ENCODE data around the gene STIM1.
A peak's percentile ranks its signal among the peaks of the same experiment; 100 is the strongest.

STIM1 gene

GRCh38 chr11:3831378-3832239, 23.9 kb upstream of the STIM1 start:
- H3K36me3 ChIP-seq (ENCODE audit: insufficient read depth, low read length) = peaks cover 45% of the 10 kb centered on the region
- H3K4me2 ChIP-seq (ENCODE audit: low read length) = no peak overlapping the region
- H3K4me1 ChIP-seq (ENCODE audit: control insufficient read depth, insufficient read depth, low read length) = peaks cover 13% of the 10 kb centered on the region
- H3K9ac ChIP-seq (ENCODE audit: low read depth, low read length) = no peak overlapping the region
- no peaks in the 10 kb centered on the region for H3K27me3 ChIP-seq (ENCODE audit: control insufficient read depth, insufficient read depth, low read length)
- H3K9me3 ChIP-seq (replicated peaks; ENCODE audit: low read length) = no peaks in the 10 kb centered on the region
- H3K4me3 ChIP-seq (ENCODE audit: low read length) = no peak overlapping the region

- no peaks in the 10 kb centered on the region for H3K27me3 ChIP-seq (ENCODE audit: control insufficient read depth, insufficient read depth, low read length)
- peaks cover 33% of the 10 kb centered on the region for H3K36me3 ChIP-seq (ENCODE audit: insufficient read depth, low read length)
- H3K4me2 ChIP-seq (ENCODE audit: low read length) = no peak overlapping the region
- H3K9ac ChIP-seq (ENCODE audit: low read depth, low read length) = no peak overlapping the region
- H3K4me1 ChIP-seq (ENCODE audit: control insufficient read depth, insufficient read depth, low read length) = peaks cover 18% of the 10 kb centered on the region
- no peaks in the 10 kb centered on the region for H3K9me3 ChIP-seq (replicated peaks; ENCODE audit: low read length)
- no peak overlapping the region for H3K4me3 ChIP-seq (ENCODE audit: low read length)
Measured at GRCh38 chr11:3832816-3833215, 22.6 kb upstream of the STIM1 start.

GRCh38 chr11:3833449-3833848, 22.0 kb upstream of the STIM1 start:
- Histone ChIP-seq H3K4me3 (ENCODE audit: low read length) (no peak overlapping the region), H3K9ac (ENCODE audit: low read depth, low read length) (no peak overlapping the region), H3K36me3 (ENCODE audit: insufficient read depth, low read length) (peaks cover 28% of the 10 kb centered on the region), H3K9me3 (replicated peaks; ENCODE audit: low read length) (no peaks in the 10 kb centered on the region), H3K4me2 (ENCODE audit: low read length) (no peak overlapping the region), H3K27me3 (ENCODE audit: control insufficient read depth, insufficient read depth, low read length) (no peaks in the 10 kb centered on the region), H3K4me1 (ENCODE audit: control insufficient read depth, insufficient read depth, low read length) (peaks cover 24% of the 10 kb centered on the region)

- Histone ChIP-seq H3K4me1 (ENCODE audit: control insufficient read depth, insufficient read depth, low read length) (peaks cover 33% of the 10 kb centered on the region), H3K4me3 (ENCODE audit: low read length) (no peak overlapping the region), H3K9me3 (replicated peaks; ENCODE audit: low read length) (no peaks in the 10 kb centered on the region), H3K9ac (ENCODE audit: low read depth, low read length) (no peak overlapping the region), H3K27me3 (ENCODE audit: control insufficient read depth, insufficient read depth, low read length) (no peaks in the 10 kb centered on the region), H3K4me2 (ENCODE audit: low read length) (no peak overlapping the region), H3K36me3 (ENCODE audit: insufficient read depth, low read length) (peaks cover 28% of the 10 kb centered on the region)
Measured at GRCh38 chr11:3834349-3834663, 21.2 kb upstream of the STIM1 start.

- Histone ChIP-seq H3K4me3 (ENCODE audit: low read length) (no peak overlapping the region), H3K4me1 (ENCODE audit: control insufficient read depth, insufficient read depth, low read length) (peaks cover 38% of the 10 kb centered on the region), H3K9me3 (replicated peaks; ENCODE audit: low read length) (no peaks in the 10 kb centered on the region), H3K27me3 (ENCODE audit: control insufficient read depth, insufficient read depth, low read length) (no peaks in the 10 kb centered on the region), H3K36me3 (ENCODE audit: insufficient read depth, low read length) (peaks cover 28% of the 10 kb centered on the region), H3K4me2 (ENCODE audit: low read length) (no peak overlapping the region), H3K9ac (ENCODE audit: low read depth, low read length) (no peak overlapping the region)
Measured at GRCh38 chr11:3834664-3835461, 20.6 kb upstream of the STIM1 start.

DNA sequence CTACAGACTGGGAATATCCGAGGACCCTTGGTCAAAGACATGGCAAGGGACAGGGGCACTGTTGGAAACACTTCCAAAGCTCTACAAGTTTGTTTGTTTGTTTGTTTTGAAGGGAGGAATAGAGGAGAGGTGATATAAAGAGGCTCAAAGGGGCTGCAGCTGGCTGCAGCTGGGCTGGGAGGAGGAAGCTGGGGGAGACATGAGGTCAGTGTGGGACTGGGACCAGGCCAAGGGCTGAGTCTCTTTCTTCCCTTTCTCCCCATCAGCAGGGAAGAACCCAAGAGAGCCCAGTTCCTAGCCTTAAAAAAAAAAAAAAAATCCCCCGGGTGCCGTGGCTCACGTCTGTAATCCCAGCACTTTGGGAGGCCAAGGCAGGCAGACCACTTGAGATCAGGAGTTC, 19.7 kb upstream of the STIM1 start:
- Histone ChIP-seq H3K36me3 (ENCODE audit: insufficient read depth, low read length) (peaks cover 22% of the 10 kb centered on the region), H3K27me3 (ENCODE audit: control insufficient read depth, insufficient read depth, low read length) (no peaks in the 10 kb centered on the region), H3K9me3 (replicated peaks; ENCODE audit: low read length) (no peaks in the 10 kb centered on the region), H3K9ac (ENCODE audit: low read depth, low read length) (no peak overlapping the region), H3K4me3 (ENCODE audit: low read length) (no peak overlapping the region), H3K4me1 (ENCODE audit: control insufficient read depth, insufficient read depth, low read length) (peaks cover 38% of the 10 kb centered on the region), H3K4me2 (ENCODE audit: low read length) (no peak overlapping the region)

- Histone ChIP-seq H3K4me2 (ENCODE audit: low read length) (no peak overlapping the region), H3K9me3 (replicated peaks; ENCODE audit: low read length) (no peaks in the 10 kb centered on the region), H3K4me1 (ENCODE audit: control insufficient read depth, insufficient read depth, low read length) (peaks cover 42% of the 10 kb centered on the region), H3K9ac (ENCODE audit: low read depth, low read length) (no peak overlapping the region), H3K27me3 (ENCODE audit: control insufficient read depth, insufficient read depth, low read length) (no peaks in the 10 kb centered on the region), H3K36me3 (ENCODE audit: insufficient read depth, low read length) (peaks cover 18% of the 10 kb centered on the region), H3K4me3 (ENCODE audit: low read length) (no peak overlapping the region)
Measured at GRCh38 chr11:3836903-3837302, 18.6 kb upstream of the STIM1 start.

DNA sequence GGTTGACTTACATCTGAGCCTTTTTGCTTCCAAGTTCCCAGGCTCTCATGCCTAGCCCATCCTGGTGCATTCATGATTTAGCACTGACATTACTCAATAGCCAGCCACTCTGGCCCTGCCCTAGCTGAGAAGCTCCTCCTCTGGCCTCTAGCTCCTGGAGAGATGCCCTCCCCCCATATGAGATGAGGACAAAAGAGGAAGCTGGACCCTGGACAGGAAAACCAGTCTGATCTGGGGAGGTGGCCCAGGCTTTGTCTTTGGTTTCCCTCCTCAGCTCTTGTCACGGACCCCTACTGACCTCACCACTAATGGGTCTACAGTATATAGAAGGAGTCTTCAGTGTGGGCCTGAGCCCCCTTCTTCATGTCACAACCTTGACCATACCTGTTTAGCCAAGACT, 17.7 kb upstream of the STIM1 start:
- Histone ChIP-seq H3K4me1 (ENCODE audit: control insufficient read depth, insufficient read depth, low read length) (peaks cover 45% of the 10 kb centered on the region), H3K9me3 (replicated peaks; ENCODE audit: low read length) (no peaks in the 10 kb centered on the region), H3K27me3 (ENCODE audit: control insufficient read depth, insufficient read depth, low read length) (no peaks in the 10 kb centered on the region), H3K36me3 (ENCODE audit: insufficient read depth, low read length) (peaks cover 18% of the 10 kb centered on the region), H3K4me2 (ENCODE audit: low read length) (peak overlapping the region; percentile 5), H3K4me3 (ENCODE audit: low read length) (no peak overlapping the region), H3K9ac (ENCODE audit: low read depth, low read length) (no peak overlapping the region)

DNA sequence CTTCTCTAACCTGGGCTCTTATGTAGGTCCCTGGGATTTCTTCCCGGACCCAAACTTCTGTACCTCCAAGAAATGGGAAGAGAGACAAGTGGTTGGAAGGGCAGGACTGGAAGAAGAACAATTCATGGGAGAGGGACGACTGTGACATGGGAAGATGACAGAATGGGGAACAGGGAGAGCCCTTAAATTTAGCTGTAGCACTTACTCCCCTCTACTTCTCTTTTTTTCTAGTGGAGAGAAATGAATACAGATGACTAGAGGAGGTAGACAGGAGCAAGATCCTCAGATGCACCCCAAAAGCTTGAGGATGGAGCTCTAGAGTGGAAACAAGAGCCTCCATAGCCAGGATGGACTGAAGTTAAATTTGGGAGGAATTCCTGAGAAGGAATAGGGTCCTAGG, 17.0 kb upstream of the STIM1 start:
- Histone ChIP-seq H3K4me2 (ENCODE audit: low read length) (peak overlapping the region; percentile 98), H3K4me3 (ENCODE audit: low read length) (peak overlapping the region; percentile 97), H3K27me3 (ENCODE audit: control insufficient read depth, insufficient read depth, low read length) (no peaks in the 10 kb centered on the region), H3K9me3 (replicated peaks; ENCODE audit: low read length) (no peaks in the 10 kb centered on the region), H3K36me3 (ENCODE audit: insufficient read depth, low read length) (peaks cover 17% of the 10 kb centered on the region), H3K4me1 (ENCODE audit: control insufficient read depth, insufficient read depth, low read length) (peaks cover 45% of the 10 kb centered on the region), H3K9ac (ENCODE audit: low read depth, low read length) (no peak overlapping the region)

DNA sequence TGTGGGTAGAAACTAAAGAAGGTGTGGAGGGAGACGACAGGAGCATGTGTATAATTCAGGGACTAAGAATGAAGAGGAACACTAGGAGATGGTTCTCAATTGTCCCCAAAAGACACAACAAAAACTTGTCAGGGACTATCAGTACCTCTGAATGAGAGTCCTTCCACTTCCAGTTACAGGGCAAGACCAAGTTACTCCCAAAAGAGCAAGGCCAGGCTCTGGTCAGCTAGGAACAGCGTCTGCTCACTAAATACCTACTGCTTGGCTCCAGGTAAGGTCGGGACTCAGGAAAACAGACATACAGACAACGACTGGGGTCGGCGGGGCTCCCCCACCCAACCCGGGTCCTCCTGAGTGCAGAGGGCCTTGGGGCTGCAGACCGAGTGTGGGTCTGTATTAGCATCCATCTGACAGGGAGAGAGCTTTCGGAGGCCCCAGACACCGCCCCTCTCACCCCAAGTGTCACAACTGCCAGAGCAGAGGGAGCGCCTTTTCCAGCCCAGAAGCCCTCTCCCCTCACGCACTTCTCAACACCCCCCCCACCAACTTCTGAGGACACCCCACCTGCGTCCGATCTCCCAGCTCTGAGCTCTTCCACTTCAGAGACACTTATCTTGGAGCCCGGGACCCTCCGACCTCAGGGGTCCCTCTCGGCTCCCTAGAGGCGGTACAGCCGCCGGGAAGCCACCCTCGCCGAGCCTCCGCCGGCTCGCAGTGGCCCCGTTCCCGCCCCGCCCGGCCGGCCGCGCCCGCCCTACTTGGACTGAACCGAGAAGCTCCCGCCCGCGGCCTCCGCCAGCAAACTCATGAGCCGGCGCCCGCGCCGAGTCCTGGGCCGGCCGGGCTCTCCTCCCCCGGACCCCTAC, 15.2 kb upstream of the STIM1 start:
- H3K27me3 ChIP-seq (ENCODE audit: control insufficient read depth, insufficient read depth, low read length) = no peaks in the 10 kb centered on the region
- peak overlapping the region; percentile 91 for H3K9ac ChIP-seq (ENCODE audit: low read depth, low read length)
- H3K9me3 ChIP-seq (replicated peaks; ENCODE audit: low read length) = no peaks in the 10 kb centered on the region
- H3K4me2 ChIP-seq (ENCODE audit: low read length) = peak overlapping the region; percentile 98
- peak overlapping the region; percentile 97 for H3K4me3 ChIP-seq (ENCODE audit: low read length)
- H3K36me3 ChIP-seq (ENCODE audit: insufficient read depth, low read length) = peaks cover 3% of the 10 kb centered on the region
- H3K4me1 ChIP-seq (ENCODE audit: control insufficient read depth, insufficient read depth, low read length) = peaks cover 38% of the 10 kb centered on the region

- H3K4me2 ChIP-seq (ENCODE audit: low read length) = peak within 1 kb of the TSS; percentile 98
- no peaks in the 10 kb centered on the region for H3K27me3 ChIP-seq (ENCODE audit: control insufficient read depth, insufficient read depth, low read length)
- H3K9me3 ChIP-seq (replicated peaks; ENCODE audit: low read length) = no peaks in the 10 kb centered on the region
- peak within 1 kb of the TSS; percentile 91 for H3K9ac ChIP-seq (ENCODE audit: low read depth, low read length)
- H3K4me3 ChIP-seq (ENCODE audit: low read length) = peak within 1 kb of the TSS; percentile 97
- peaks cover 32% of the 10 kb centered on the region for H3K4me1 ChIP-seq (ENCODE audit: control insufficient read depth, insufficient read depth, low read length)
- no peaks in the 10 kb centered on the region for H3K36me3 ChIP-seq (ENCODE audit: insufficient read depth, low read length)
Measured at GRCh38 chr11:3840870-3841425, 14.5 kb upstream of the STIM1 start, which contains the start of gene RHOG. Gene RHOG (minus strand): TSS chr11:3840959. CDS start chr11:3828138, 12,821 bp downstream.
